Measurements from ENCODE around the gene RPTOR.

- no peak for TF ChIP-seq TCF4 (CRISPR knock-in tag; IDR thresholded peaks at IDR 0.05; ENCODE audit: borderline replicate concordance)
- TF ChIP-seq TOX (CRISPR knock-in tag; IDR thresholded peaks at IDR 0.05; ENCODE audit: borderline replicate concordance): no peak
- TF ChIP-seq RARB (CRISPR knock-in tag; IDR thresholded peaks at IDR 0.05): no peak
- no peak for TF ChIP-seq CSDC2 (CRISPR knock-in tag; IDR thresholded peaks at IDR 0.05)
- TF ChIP-seq, protein P1, sequence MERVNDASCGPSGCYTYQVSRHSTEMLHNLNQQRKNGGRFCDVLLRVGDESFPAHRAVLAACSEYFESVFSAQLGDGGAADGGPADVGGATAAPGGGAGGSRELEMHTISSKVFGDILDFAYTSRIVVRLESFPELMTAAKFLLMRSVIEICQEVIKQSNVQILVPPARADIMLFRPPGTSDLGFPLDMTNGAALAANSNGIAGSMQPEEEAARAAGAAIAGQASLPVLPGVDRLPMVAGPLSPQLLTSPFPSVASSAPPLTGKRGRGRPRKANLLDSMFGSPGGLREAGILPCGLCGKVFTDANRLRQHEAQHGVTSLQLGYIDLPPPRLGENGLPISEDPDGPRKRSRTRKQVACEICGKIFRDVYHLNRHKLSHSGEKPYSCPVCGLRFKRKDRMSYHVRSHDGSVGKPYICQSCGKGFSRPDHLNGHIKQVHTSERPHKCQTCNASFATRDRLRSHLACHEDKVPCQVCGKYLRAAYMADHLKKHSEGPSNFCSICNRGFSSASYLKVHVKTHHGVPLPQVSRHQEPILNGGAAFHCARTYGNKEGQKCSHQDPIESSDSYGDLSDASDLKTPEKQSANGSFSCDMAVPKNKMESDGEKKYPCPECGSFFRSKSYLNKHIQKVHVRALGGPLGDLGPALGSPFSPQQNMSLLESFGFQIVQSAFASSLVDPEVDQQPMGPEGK (CRISPR knock-in tag; IDR thresholded peaks at IDR 0.05; ENCODE audit: borderline replicate concordance): no peak
- TF ChIP-seq ISL1 (CRISPR knock-in tag; IDR thresholded peaks at IDR 0.05): no peak
- TF ChIP-seq OSR1 (CRISPR knock-in tag; IDR thresholded peaks at IDR 0.05): no peak
Measured at GRCh38 chr17:80990921-80991644, 446.4 kb downstream of the RPTOR start.

Data from SK-N-SH treated with all-trans-retinoic acid at 6 μM for 48 hours (cell line).